PFSK-1 (cell line): ENCODE data around the gene TTF1.

Experiments
- FOXP2 ChIP-seq: optimal IDR thresholded peaks from 2 replicates; pipeline ENCODE3; 2011; ENCODE audit warnings: borderline replicate concordance, control low read depth, inconsistent platforms; ENCODE audit not compliant: insufficient read depth; ENCODE audit errors: extremely low read length, extremely low read depth
- POLR2AphosphoS5 ChIP-seq: IDR thresholded peaks from 2 replicates; pipeline ENCODE4 v1.6.1; 2012; ENCODE audit warnings: low read depth, mild to moderate bottlenecking, control low read depth, low read length, moderate library complexity
- TAF1 ChIP-seq: IDR thresholded peaks from 2 replicates; pipeline ENCODE4 v1.6.1; 2012; ENCODE audit warnings: low read length, control low read depth, borderline replicate concordance; ENCODE audit not compliant: insufficient read depth

DNA sequence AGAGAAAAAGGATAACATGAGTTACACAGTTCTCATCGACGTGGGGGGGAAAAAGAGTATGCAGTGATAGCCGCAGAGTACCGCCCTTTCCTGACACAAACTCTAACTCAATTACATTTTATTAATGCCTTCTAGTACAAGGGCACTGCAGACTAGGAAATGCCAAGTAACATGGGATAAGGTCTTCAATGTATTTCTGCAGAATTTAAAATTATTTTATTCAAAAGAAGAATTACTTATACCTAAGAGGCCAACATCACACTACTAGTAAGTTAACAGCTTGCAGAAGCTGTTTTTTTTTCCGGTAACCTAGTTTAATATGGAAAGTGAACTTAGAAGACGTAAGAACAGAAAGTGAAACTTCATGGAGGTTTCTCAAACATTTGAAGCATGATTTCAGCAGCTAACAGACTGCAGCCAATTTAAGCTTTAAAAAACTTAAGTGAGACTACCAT lies 55.8 kb downstream of the TTF1 start:
- no peak for TF ChIP-seq POLR2AphosphoS5
- no peak for TF ChIP-seq FOXP2
- TF ChIP-seq TAF1: no peak
